HepG2 (cell line): ENCODE results near the gene TTC32. TPM values are rescaled to one million over a fixed set of nuclear protein-coding genes. Genes with fewer than 3 reads are reported as not detected.

Source experiments
- ATAC-seq: fragments of 200-7000 bp; cut with Tn5 transposase; 3 replicates; pipeline ENCODE4 v1.9.1; 2020; ENCODE audit warnings: mild to moderate bottlenecking, moderate library complexity
- BruUV-seq: library from RNA; stranded (reverse); fragments of 400-500 nt; replicated peaks from 2 replicates; lab custom pipeline; 2021; lab: Mats Ljungman, UMichigan
- CTCF ChIA-PET: fragments of 300-600 bp; formaldehyde crosslinking; extraction: SDS; loops from one replicate; lab custom pipeline; 2021; ENCODE audit warnings: low total read pairs, inconsistent platforms, low intra/inter-chr PET ratio; lab: Yijun Ruan, JAX
- POLR2A ChIA-PET: fragments of 350-600 bp; sonication (Branson Sonifier 250); formaldehyde crosslinking; loops from one replicate; lab custom pipeline; 2020; ENCODE audit warnings: antibody characterized with exemption, inconsistent platforms; lab: Yijun Ruan, JAX
- DNase-seq: peaks from one replicate; pipeline ENCODE4 v3.0.0-alpha.2; 2015; ENCODE audit warnings: low spot score
- FAIRE-seq: peaks from 3 replicates; lab custom pipeline; 2011; peaks lifted over from hg19 to GRCh38; lab: Jason Lieb, UNC
- H2AFZ ChIP-seq: one replicate; pipeline ENCODE4 v1.6.1; 2011; ENCODE audit warnings: low read length, inconsistent platforms
- H3K27ac ChIP-seq: fragments of 300-600 bp; 3 replicates; pipeline ENCODE4 v1.8.0; 2011; ENCODE audit warnings: mixed run types, mild to moderate bottlenecking, mixed read lengths, low read length, inconsistent platforms; ENCODE audit not compliant: insufficient read depth; ENCODE audit errors: extremely low read length
- H3K27me3 ChIP-seq, 2 experiments: fragments of 200-600 bp in 1 of 2; 2 replicates in 1 of 2; 3 replicates in 1 of 2; pipeline versions ENCODE4 v1.6.0 to v1.8.0; 2011; ENCODE audit warnings: low read length in 2 of 2, mild to moderate bottlenecking in 2 of 2, moderate library complexity in 2 of 2, inconsistent platforms in 1 of 2; ENCODE audit not compliant: insufficient read depth in 2 of 2, control insufficient read depth in 1 of 2
- H3K36me3 ChIP-seq, 2 experiments: fragments of 200-600 bp in 1 of 2; replicated peaks in 1 of 2; 2 replicates in 1 of 2; 3 replicates in 1 of 2; pipeline versions ENCODE4 v1.5.1 to v1.8.0; 2011; ENCODE audit warnings: low read length in 2 of 2, inconsistent platforms in 1 of 2; ENCODE audit not compliant: insufficient read depth in 2 of 2, control insufficient read depth in 1 of 2
- H3K4me1 ChIP-seq: 2 replicates; pipeline ENCODE4 v1.5.1; 2012; ENCODE audit warnings: low read length, inconsistent platforms; ENCODE audit not compliant: insufficient read depth
- H3K4me2 ChIP-seq: 2 replicates; pipeline ENCODE4 v1.6.0; 2011; ENCODE audit warnings: low read depth, low read length, inconsistent platforms
- H3K4me3 ChIP-seq, 3 experiments: fragments of 200-600 bp in 1 of 3; sonication (generic), shearing (Covaris generic) in 1 of 3; replicated peaks in 1 of 3; 2 replicates each; pipeline ENCODE4 v1.5.1; 2011 to 2016; ENCODE audit warnings: low read length in 3 of 3, inconsistent platforms in 2 of 3, low read depth in 2 of 3, mild to moderate bottlenecking in 2 of 3, control low read depth in 1 of 3, mixed read lengths in 1 of 3; ENCODE audit not compliant: insufficient read depth in 1 of 3
- H3K79me2 ChIP-seq: one replicate; pipeline ENCODE4 v1.6.1; 2011; ENCODE audit warnings: low read length, inconsistent platforms; ENCODE audit not compliant: insufficient read depth
- H3K9ac ChIP-seq: 2 replicates; pipeline ENCODE4 v1.6.0; 2011; ENCODE audit warnings: mild to moderate bottlenecking, low read depth, low read length, inconsistent platforms; ENCODE audit not compliant: insufficient read depth
- H3K9me3 ChIP-seq: 2 replicates; pipeline ENCODE4 v1.5.1; 2012; ENCODE audit warnings: mild to moderate bottlenecking, low read length
- H4K20me1 ChIP-seq: 2 replicates; pipeline ENCODE4 v1.6.0; 2011; ENCODE audit warnings: inconsistent platforms, mild to moderate bottlenecking, low read length, moderate library complexity; ENCODE audit not compliant: insufficient read depth
- HOXA9 ChIP-seq: sonication (generic); formaldehyde crosslinking; IDR thresholded peaks from 2 replicates; pipeline ENCODE4 v1.8.1; 2022; ENCODE audit warnings: missing genetic modification reagents, mild to moderate bottlenecking, moderate library complexity, borderline replicate concordance
- SMARCE1 ChIP-seq: fragments of 450-650 bp; IDR thresholded peaks from 2 replicates; pipeline ENCODE4 v1.6.1; 2017; ENCODE audit warnings: borderline replicate concordance
- ZMYM2 ChIP-seq: sonication (generic); formaldehyde crosslinking; IDR thresholded peaks from 2 replicates; pipeline ENCODE4 v1.8.0; 2022; ENCODE audit warnings: mild to moderate bottlenecking, missing genetic modification reagents
- ZNF326 ChIP-seq: sonication (generic); formaldehyde crosslinking; IDR thresholded peaks from 2 replicates; pipeline ENCODE4 v1.4.0; 2020; ENCODE audit warnings: missing genetic modification reagents, borderline replicate concordance
- ZNF709 ChIP-seq: sonication (generic); formaldehyde crosslinking; IDR thresholded peaks from 2 replicates; pipeline ENCODE4 v1.5.0; 2020; ENCODE audit warnings: mild to moderate bottlenecking, missing genetic modification reagents
- WGBS: methylation state at CpG from one replicate; pipeline ENCODE4 v1.1.6; 2017; ENCODE audit warnings: low lambda C conversion rate; 5-methylcytosine and 5-hydroxymethylcytosine counted together
- in situ Hi-C: cut with HindIII; loops from 2 replicates; pipeline ENCODE4 v1.10.0; 2017; ENCODE audit warnings: low pct_unique_long_range_greater_than_20kb; ENCODE audit not compliant: extremely low pct_ligation_motif_present
- intact Hi-C: fragments of 100-400 bp; cut with micrococcal nuclease; formaldehyde crosslinking; loops from one replicate; pipeline ENCODE4 v1.10.0; 2022; ENCODE audit not compliant: unreplicated experiment
- polyA plus RNA-seq, 8 experiments: library from polyadenylated mRNA; depleted of rRNA in 3 of 8; stranded (reverse) in 7 of 8; unstranded in 1 of 8; fragments of >200 nt; fragmentation: Illumina TruSeq in 4 of 8; extraction: Trizol in 4 of 8; gene quantifications; 2 replicates each; pipeline versions ENCODE4 v1.2.1 to v1.2.3, GENCODE V29; 2011 to 2016; ENCODE audit warnings: low read depth in 4 of 8, missing spikeins in 1 of 8, mixed read lengths in 1 of 8; ENCODE audit not compliant: insufficient read depth in 1 of 8
- total RNA-seq, 5 experiments: library from RNA; depleted of rRNA; stranded (reverse); fragments of >200 nt; fragmentation: Illumina TruSeq; extraction: Trizol; gene quantifications; 2 replicates each; pipeline ENCODE4 v1.2.3, GENCODE V29; 2016; ENCODE audit warnings: low read depth in 1 of 5
- TF ChIP-seq, protein P1 (sequence below): sonication (generic); formaldehyde crosslinking; IDR thresholded peaks from 2 replicates; pipeline ENCODE4 v1.9.0; 2021; ENCODE audit warnings: mild to moderate bottlenecking, missing genetic modification reagents

The TTC32 gene
- total and polyA plus RNA-seq, 2 of the 13 experiments (the other 11 are each of a cell fraction or from before 2014, with no cell fraction given): 21.6 to 38.3 TPM

DNA sequence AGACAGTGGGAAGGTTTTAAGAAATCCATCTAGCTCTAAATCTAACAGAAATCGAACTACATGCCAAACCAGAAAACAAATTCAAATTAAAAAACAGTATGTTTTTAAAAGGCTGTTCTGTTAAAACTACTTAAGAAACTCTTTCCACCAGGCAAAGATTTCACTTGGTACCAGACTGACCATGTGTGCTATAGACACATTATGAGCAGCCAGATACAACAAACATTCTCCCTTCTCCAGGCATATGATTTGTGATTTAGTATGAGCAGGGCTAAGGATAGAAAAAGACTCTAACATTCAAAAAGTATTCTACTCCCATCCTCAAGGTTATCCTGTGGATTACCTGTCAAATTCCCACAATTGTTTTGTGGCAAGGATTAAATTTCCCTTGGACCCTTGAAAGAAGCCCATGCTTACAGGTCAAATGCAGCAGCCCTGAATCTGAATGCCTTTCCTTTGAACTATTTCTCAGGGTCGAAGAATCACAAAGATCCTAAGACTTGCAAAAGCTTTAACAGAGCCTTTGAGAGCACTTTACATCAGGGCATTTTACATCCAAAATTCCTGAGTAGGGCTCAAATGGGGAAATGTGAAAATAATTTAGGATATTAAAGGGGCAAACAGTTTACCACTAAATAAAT lies 42.5 kb upstream of the TTC32 start:
- CTCF ChIA-PET: no interaction called here
- WGBS: 79% methylated on average over 2 of the region's 2 CpGs
- POLR2A ChIA-PET: no interaction called here
- DNase-seq (no peak), ATAC-seq (no peak)
- H3K27ac ChIP-seq: no peak overlapping the region
- intact Hi-C loops (no loop called here), in situ Hi-C loops (no loop called here)
- BruUV-seq: no TSS peak
- H2AFZ ChIP-seq: no peak overlapping the region
- no peaks in the 10 kb centered on the region for H3K79me2 ChIP-seq
- no peaks in the 10 kb centered on the region for H4K20me1 ChIP-seq
- no peak overlapping the region for H3K4me3 ChIP-seq
- no peaks in the 10 kb centered on the region for H3K27me3 ChIP-seq
- H3K9ac ChIP-seq: no peak overlapping the region
- no peak overlapping the region for H3K4me2 ChIP-seq
- no peaks in the 10 kb centered on the region for H3K4me1 ChIP-seq
- H3K9me3 ChIP-seq: no peaks in the 10 kb centered on the region
- TF ChIP-seq SMARCE1 (no peak), ZNF326 (CRISPR knock-in tag) (no peak), ZMYM2 (CRISPR knock-in tag) (no peak), ZNF709 (CRISPR knock-in tag) (no peak), HOXA9 (CRISPR knock-in tag) (no peak)
- TF ChIP-seq, protein P1, sequence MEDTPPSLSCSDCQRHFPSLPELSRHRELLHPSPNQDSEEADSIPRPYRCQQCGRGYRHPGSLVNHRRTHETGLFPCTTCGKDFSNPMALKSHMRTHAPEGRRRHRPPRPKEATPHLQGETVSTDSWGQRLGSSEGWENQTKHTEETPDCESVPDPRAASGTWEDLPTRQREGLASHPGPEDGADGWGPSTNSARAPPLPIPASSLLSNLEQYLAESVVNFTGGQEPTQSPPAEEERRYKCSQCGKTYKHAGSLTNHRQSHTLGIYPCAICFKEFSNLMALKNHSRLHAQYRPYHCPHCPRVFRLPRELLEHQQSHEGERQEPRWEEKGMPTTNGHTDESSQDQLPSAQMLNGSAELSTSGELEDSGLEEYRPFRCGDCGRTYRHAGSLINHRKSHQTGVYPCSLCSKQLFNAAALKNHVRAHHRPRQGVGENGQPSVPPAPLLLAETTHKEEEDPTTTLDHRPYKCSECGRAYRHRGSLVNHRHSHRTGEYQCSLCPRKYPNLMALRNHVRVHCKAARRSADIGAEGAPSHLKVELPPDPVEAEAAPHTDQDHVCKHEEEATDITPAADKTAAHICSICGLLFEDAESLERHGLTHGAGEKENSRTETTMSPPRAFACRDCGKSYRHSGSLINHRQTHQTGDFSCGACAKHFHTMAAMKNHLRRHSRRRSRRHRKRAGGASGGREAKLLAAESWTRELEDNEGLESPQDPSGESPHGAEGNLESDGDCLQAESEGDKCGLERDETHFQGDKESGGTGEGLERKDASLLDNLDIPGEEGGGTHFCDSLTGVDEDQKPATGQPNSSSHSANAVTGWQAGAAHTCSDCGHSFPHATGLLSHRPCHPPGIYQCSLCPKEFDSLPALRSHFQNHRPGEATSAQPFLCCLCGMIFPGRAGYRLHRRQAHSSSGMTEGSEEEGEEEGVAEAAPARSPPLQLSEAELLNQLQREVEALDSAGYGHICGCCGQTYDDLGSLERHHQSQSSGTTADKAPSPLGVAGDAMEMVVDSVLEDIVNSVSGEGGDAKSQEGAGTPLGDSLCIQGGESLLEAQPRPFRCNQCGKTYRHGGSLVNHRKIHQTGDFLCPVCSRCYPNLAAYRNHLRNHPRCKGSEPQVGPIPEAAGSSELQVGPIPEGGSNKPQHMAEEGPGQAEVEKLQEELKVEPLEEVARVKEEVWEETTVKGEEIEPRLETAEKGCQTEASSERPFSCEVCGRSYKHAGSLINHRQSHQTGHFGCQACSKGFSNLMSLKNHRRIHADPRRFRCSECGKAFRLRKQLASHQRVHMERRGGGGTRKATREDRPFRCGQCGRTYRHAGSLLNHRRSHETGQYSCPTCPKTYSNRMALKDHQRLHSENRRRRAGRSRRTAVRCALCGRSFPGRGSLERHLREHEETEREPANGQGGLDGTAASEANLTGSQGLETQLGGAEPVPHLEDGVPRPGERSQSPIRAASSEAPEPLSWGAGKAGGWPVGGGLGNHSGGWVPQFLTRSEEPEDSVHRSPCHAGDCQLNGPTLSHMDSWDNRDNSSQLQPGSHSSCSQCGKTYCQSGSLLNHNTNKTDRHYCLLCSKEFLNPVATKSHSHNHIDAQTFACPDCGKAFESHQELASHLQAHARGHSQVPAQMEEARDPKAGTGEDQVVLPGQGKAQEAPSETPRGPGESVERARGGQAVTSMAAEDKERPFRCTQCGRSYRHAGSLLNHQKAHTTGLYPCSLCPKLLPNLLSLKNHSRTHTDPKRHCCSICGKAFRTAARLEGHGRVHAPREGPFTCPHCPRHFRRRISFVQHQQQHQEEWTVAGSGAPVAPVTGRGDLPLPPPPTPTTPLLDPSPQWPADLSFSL: no peak
- TF ChIP-seq, all 625 proteins: peak for 0
- H3K36me3 ChIP-seq: peaks cover 5 to 30% of the 10 kb centered on the region in 2 experiments
- no peak for FAIRE-seq
